ENCODE results near the gene OXSM. TPM values are rescaled to one million over a fixed set of nuclear protein-coding genes. Genes with fewer than 3 reads are reported as not detected.

Gene OXSM
- 6.3 TPM for total RNA-seq

DNA sequence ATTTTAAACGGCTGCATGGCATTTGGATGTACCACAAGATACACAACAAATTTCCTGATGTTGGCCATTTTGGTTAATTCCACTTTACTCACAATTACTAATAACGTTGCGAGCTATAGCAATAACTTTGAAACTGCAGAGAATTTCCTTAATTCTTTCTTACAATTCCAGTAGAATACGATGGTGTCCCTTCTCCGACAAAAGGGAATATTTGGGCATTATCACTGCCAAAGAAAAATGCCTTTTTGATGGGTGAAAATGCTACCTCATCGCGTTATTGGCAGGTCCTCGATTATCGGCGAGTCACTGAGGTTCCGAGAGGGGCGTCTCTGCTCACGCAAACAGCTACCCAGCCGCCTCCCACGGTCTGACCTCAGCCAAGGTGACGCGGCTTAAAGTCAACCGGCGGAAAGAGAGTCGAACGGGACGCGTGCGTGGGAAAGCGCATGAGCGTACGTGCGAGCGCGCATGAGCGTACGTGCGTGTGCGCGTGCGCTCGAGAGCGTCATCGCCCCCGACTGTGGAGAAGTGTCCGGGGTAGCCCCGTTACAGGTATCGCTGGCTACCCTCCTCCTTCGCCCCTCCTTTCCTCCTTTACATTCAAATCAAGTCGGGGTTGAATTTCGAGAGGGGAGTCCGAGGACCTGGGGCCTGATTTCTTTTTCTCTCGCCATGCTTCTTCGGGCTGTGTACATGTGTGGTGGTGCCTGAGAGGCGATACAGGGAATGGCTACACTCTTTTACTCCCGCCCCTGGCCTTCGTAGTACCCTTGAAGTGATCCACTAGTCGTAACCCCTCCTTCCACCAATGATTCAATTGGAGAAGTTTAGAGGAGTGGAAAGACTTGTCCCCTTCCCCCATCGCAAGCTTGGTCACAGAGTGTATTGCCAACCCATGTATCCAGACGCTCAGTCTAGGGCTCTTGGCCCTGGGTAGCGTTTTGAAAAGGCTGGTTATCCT is at the start of gene OXSM:
OXSM (plus strand) TSS at position 495 of the 961 bp plus-strand sequence. CDS start 931 bp downstream, outside the sequence.
- Histone ChIP-seq H3K9me3 (ENCODE audit: control insufficient read depth in 3 of 3, low read length in 3 of 3) (no peaks in the 10 kb centered on the region), H3K27ac (ENCODE audit: low read depth, low read length) (peak within 1 kb of the TSS; percentile 94), H3K4me1 (ENCODE audit: control insufficient read depth in 3 of 3, insufficient read depth in 3 of 3, low read length in 3 of 3) (peaks cover 10 to 26% (median 22%) of the 10 kb centered on the region in 3 donors), H3K4me3 (ENCODE audit: low read length in 3 of 3) (peak within 1 kb of the TSS; percentile 89 to 100 (median 90)), H3K9ac (ENCODE audit: low read depth in 1 of 3, low read length in 3 of 3) (peak within 1 kb of the TSS; percentile 82 to 93 (median 89)), H3K27me3 (ENCODE audit: control insufficient read depth in 3 of 3, insufficient read depth in 3 of 3, low read length in 3 of 3) (no peaks in the 10 kb centered on the region), H3K36me3 (ENCODE audit: control insufficient read depth in 3 of 3, insufficient read depth in 3 of 3, low read length in 3 of 3) (peaks cover 0 to 9% (median 3%) of the 10 kb centered on the region in 3 donors)

GRCh38 chr3:25744470-25744869 is 45.4 kb upstream of the OXSM start:
- no peak overlapping the region for H3K9ac ChIP-seq (ENCODE audit: low read depth in 1 of 3, low read length in 3 of 3)
- H3K27ac ChIP-seq (ENCODE audit: low read depth, low read length) = no peak overlapping the region
- no peaks in the 10 kb centered on the region for H3K9me3 ChIP-seq (ENCODE audit: control insufficient read depth in 3 of 3, low read length in 3 of 3)
- no peaks in the 10 kb centered on the region for H3K4me1 ChIP-seq (ENCODE audit: control insufficient read depth in 3 of 3, insufficient read depth in 3 of 3, low read length in 3 of 3)
- H3K36me3 ChIP-seq (ENCODE audit: control insufficient read depth in 3 of 3, insufficient read depth in 3 of 3, low read length in 3 of 3) = peaks cover 3 to 24% (median 11%) of the 10 kb centered on the region in 3 donors
- H3K27me3 ChIP-seq (ENCODE audit: control insufficient read depth in 3 of 3, insufficient read depth in 3 of 3, low read length in 3 of 3) = no peaks in the 10 kb centered on the region
- H3K4me3 ChIP-seq (ENCODE audit: low read length in 3 of 3) = no peak overlapping the region

GRCh38 chr3:25747033-25747432 is 42.9 kb upstream of the OXSM start:
- H3K4me1 ChIP-seq (ENCODE audit: control insufficient read depth in 3 of 3, insufficient read depth in 3 of 3, low read length in 3 of 3) = no peaks in the 10 kb centered on the region
- H3K9ac ChIP-seq (ENCODE audit: low read depth in 1 of 3, low read length in 3 of 3) = no peak overlapping the region
- H3K4me3 ChIP-seq (ENCODE audit: low read length in 3 of 3) = no peak overlapping the region
- H3K27ac ChIP-seq (ENCODE audit: low read depth, low read length) = no peak overlapping the region
- H3K9me3 ChIP-seq (ENCODE audit: control insufficient read depth in 3 of 3, low read length in 3 of 3) = no peaks in the 10 kb centered on the region
- peaks cover 19 to 45% (median 28%) of the 10 kb centered on the region in 3 donors for H3K36me3 ChIP-seq (ENCODE audit: control insufficient read depth in 3 of 3, insufficient read depth in 3 of 3, low read length in 3 of 3)
- no peaks in the 10 kb centered on the region for H3K27me3 ChIP-seq (ENCODE audit: control insufficient read depth in 3 of 3, insufficient read depth in 3 of 3, low read length in 3 of 3)

- H3K4me3 ChIP-seq (ENCODE audit: low read length in 3 of 3) = no peak overlapping the region
- H3K9me3 ChIP-seq (ENCODE audit: control insufficient read depth in 3 of 3, low read length in 3 of 3) = no peaks in the 10 kb centered on the region
- no peaks in the 10 kb centered on the region for H3K4me1 ChIP-seq (ENCODE audit: control insufficient read depth in 3 of 3, insufficient read depth in 3 of 3, low read length in 3 of 3)
- H3K27ac ChIP-seq (ENCODE audit: low read depth, low read length) = no peak overlapping the region
- no peaks in the 10 kb centered on the region for H3K27me3 ChIP-seq (ENCODE audit: control insufficient read depth in 3 of 3, insufficient read depth in 3 of 3, low read length in 3 of 3)
- H3K36me3 ChIP-seq (ENCODE audit: control insufficient read depth in 3 of 3, insufficient read depth in 3 of 3, low read length in 3 of 3) = peaks cover 19 to 45% (median 28%) of the 10 kb centered on the region in 3 donors
- no peak overlapping the region for H3K9ac ChIP-seq (ENCODE audit: low read depth in 1 of 3, low read length in 3 of 3)
Observed at GRCh38 chr3:25748189-25748588, 41.7 kb upstream of the OXSM start.

DNA sequence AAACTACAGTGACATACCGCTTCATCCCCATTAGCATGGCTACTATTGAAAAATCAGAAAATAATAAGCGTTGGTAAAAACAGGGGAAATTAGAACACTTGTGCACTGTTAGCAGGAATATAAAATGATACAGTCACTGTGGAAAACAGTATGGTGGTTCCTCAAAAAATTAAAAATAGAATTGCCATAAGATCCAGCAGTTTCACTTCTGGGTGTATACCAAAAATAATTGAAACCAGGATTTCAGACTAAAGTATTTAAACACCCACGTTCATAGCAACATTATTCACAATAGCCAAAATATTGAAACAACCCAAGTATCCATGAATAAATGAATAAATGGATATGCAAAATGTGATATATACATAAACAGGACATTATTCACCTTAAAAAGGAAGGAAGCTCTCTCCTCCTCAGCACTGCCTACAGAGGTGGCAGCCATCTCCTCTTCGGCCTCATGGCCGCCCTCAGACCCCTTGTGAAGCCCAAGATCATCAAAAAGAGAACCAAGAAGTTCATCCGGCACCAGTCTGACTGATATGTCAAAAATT is 40.8 kb upstream of the OXSM start:
- H3K27me3 ChIP-seq (ENCODE audit: control insufficient read depth in 3 of 3, insufficient read depth in 3 of 3, low read length in 3 of 3) = no peaks in the 10 kb centered on the region
- H3K9me3 ChIP-seq (ENCODE audit: control insufficient read depth in 3 of 3, low read length in 3 of 3) = no peaks in the 10 kb centered on the region
- no peak overlapping the region for H3K27ac ChIP-seq (ENCODE audit: low read depth, low read length)
- no peak overlapping the region for H3K4me3 ChIP-seq (ENCODE audit: low read length in 3 of 3)
- H3K4me1 ChIP-seq (ENCODE audit: control insufficient read depth in 3 of 3, insufficient read depth in 3 of 3, low read length in 3 of 3) = no peaks in the 10 kb centered on the region
- H3K9ac ChIP-seq (ENCODE audit: low read depth in 1 of 3, low read length in 3 of 3) = no peak overlapping the region
- peaks cover 19 to 44% (median 27%) of the 10 kb centered on the region in 3 donors for H3K36me3 ChIP-seq (ENCODE audit: control insufficient read depth in 3 of 3, insufficient read depth in 3 of 3, low read length in 3 of 3)

GRCh38 chr3:25751048-25751447 is 38.8 kb upstream of the OXSM start:
- H3K4me3 ChIP-seq (ENCODE audit: low read length in 3 of 3) = no peak overlapping the region
- H3K27ac ChIP-seq (ENCODE audit: low read depth, low read length) = no peak overlapping the region
- no peaks in the 10 kb centered on the region for H3K9me3 ChIP-seq (ENCODE audit: control insufficient read depth in 3 of 3, low read length in 3 of 3)
- peaks cover 19 to 35% (median 23%) of the 10 kb centered on the region in 3 donors for H3K36me3 ChIP-seq (ENCODE audit: control insufficient read depth in 3 of 3, insufficient read depth in 3 of 3, low read length in 3 of 3)
- H3K4me1 ChIP-seq (ENCODE audit: control insufficient read depth in 3 of 3, insufficient read depth in 3 of 3, low read length in 3 of 3) = no peaks in the 10 kb centered on the region
- H3K9ac ChIP-seq (ENCODE audit: low read depth in 1 of 3, low read length in 3 of 3) = no peak overlapping the region
- no peaks in the 10 kb centered on the region for H3K27me3 ChIP-seq (ENCODE audit: control insufficient read depth in 3 of 3, insufficient read depth in 3 of 3, low read length in 3 of 3)

- Histone ChIP-seq H3K36me3 (ENCODE audit: control insufficient read depth in 3 of 3, insufficient read depth in 3 of 3, low read length in 3 of 3) (peaks cover 19 to 35% (median 25%) of the 10 kb centered on the region in 3 donors), H3K4me1 (ENCODE audit: control insufficient read depth in 3 of 3, insufficient read depth in 3 of 3, low read length in 3 of 3) (no peaks in the 10 kb centered on the region), H3K9me3 (ENCODE audit: control insufficient read depth in 3 of 3, low read length in 3 of 3) (no peaks in the 10 kb centered on the region), H3K4me3 (ENCODE audit: low read length in 3 of 3) (no peak overlapping the region), H3K9ac (ENCODE audit: low read depth in 1 of 3, low read length in 3 of 3) (no peak overlapping the region), H3K27ac (ENCODE audit: low read depth, low read length) (no peak overlapping the region), H3K27me3 (ENCODE audit: control insufficient read depth in 3 of 3, insufficient read depth in 3 of 3, low read length in 3 of 3) (no peaks in the 10 kb centered on the region)
Observed at GRCh38 chr3:25751725-25752124, 38.2 kb upstream of the OXSM start.

- no peaks in the 10 kb centered on the region for H3K27me3 ChIP-seq (ENCODE audit: control insufficient read depth in 3 of 3, insufficient read depth in 3 of 3, low read length in 3 of 3)
- H3K36me3 ChIP-seq (ENCODE audit: control insufficient read depth in 3 of 3, insufficient read depth in 3 of 3, low read length in 3 of 3) = peaks cover 5 to 10% (median 9%) of the 10 kb centered on the region in 3 donors
- H3K9ac ChIP-seq (ENCODE audit: low read depth in 1 of 3, low read length in 3 of 3) = no peak overlapping the region
- H3K27ac ChIP-seq (ENCODE audit: low read depth, low read length) = no peak overlapping the region
- no peak overlapping the region for H3K4me3 ChIP-seq (ENCODE audit: low read length in 3 of 3)
- H3K9me3 ChIP-seq (ENCODE audit: control insufficient read depth in 3 of 3, low read length in 3 of 3) = no peaks in the 10 kb centered on the region
- H3K4me1 ChIP-seq (ENCODE audit: control insufficient read depth in 3 of 3, insufficient read depth in 3 of 3, low read length in 3 of 3) = no peaks in the 10 kb centered on the region
Observed at GRCh38 chr3:25768851-25769250, 21.0 kb upstream of the OXSM start.

- H3K27me3 ChIP-seq (ENCODE audit: control insufficient read depth in 3 of 3, insufficient read depth in 3 of 3, low read length in 3 of 3) = no peaks in the 10 kb centered on the region
- H3K4me1 ChIP-seq (ENCODE audit: control insufficient read depth in 3 of 3, insufficient read depth in 3 of 3, low read length in 3 of 3) = no peaks in the 10 kb centered on the region
- H3K9me3 ChIP-seq (ENCODE audit: control insufficient read depth in 3 of 3, low read length in 3 of 3) = no peaks in the 10 kb centered on the region
- H3K36me3 ChIP-seq (ENCODE audit: control insufficient read depth in 3 of 3, insufficient read depth in 3 of 3, low read length in 3 of 3) = peaks cover 17 to 35% (median 27%) of the 10 kb centered on the region in 3 donors
- H3K9ac ChIP-seq (ENCODE audit: low read depth in 1 of 3, low read length in 3 of 3) = no peak overlapping the region
- no peak overlapping the region for H3K27ac ChIP-seq (ENCODE audit: low read depth, low read length)
- no peak overlapping the region for H3K4me3 ChIP-seq (ENCODE audit: low read length in 3 of 3)
Observed at GRCh38 chr3:25775936-25776335, 14.0 kb upstream of the OXSM start.

DNA sequence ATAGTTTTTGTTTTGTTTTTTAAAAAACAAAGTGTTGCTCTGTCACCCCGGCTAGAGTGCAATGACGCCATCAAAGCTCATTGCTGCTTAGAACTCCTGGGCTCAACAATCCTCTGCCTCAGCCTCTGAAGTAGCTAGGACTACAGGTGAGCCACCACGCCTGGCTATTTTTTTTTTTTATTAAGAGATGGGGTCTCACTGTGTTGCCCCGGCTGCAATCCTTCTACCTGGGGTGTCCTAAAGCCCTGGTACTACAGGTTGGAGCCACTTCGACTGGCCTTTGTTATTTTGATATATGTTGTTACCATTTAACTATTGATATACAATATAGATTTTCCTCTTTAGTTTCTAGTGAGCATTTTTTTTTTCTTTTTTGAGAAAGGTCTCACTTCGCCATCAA is 9.3 kb upstream of the OXSM start:
- Histone ChIP-seq H3K4me3 (ENCODE audit: low read length in 3 of 3) (no peak overlapping the region), H3K9ac (ENCODE audit: low read depth in 1 of 3, low read length in 3 of 3) (no peak overlapping the region), H3K27me3 (ENCODE audit: control insufficient read depth in 3 of 3, insufficient read depth in 3 of 3, low read length in 3 of 3) (no peaks in the 10 kb centered on the region), H3K4me1 (ENCODE audit: control insufficient read depth in 3 of 3, insufficient read depth in 3 of 3, low read length in 3 of 3) (peaks cover 4 to 19% (median 17%) of the 10 kb centered on the region in 3 donors), H3K27ac (ENCODE audit: low read depth, low read length) (no peak overlapping the region), H3K9me3 (ENCODE audit: control insufficient read depth in 3 of 3, low read length in 3 of 3) (no peaks in the 10 kb centered on the region), H3K36me3 (ENCODE audit: control insufficient read depth in 3 of 3, insufficient read depth in 3 of 3, low read length in 3 of 3) (peaks cover 6 to 18% (median 16%) of the 10 kb centered on the region in 3 donors)
